Endothelial cell of umbilical vein (primary cell): ENCODE data around the gene USF1. TPM values are rescaled to one million over a fixed set of nuclear protein-coding genes. Genes with fewer than 3 reads are reported as not detected.

Source experiments
- BruUV-seq: library from RNA; stranded (reverse); fragments of 400-500 nt; replicated peaks from 2 replicates; lab custom pipeline; 2021; lab: Mats Ljungman, UMichigan
- CTCF ChIA-PET: fragments of 300-600, 350-600 bp; sonication (Branson Sonifier 250); formaldehyde crosslinking; loops from one replicate; lab custom pipeline; 2021; ENCODE audit warnings: antibody characterized with exemption, inconsistent platforms; lab: Charles Lee
- POLR2A ChIA-PET: fragments of 300-600, 350-600 bp; sonication (Branson Sonifier 250); formaldehyde crosslinking; loops from one replicate; lab custom pipeline; 2021; ENCODE audit warnings: antibody characterized with exemption, inconsistent platforms; lab: Charles Lee
- DNase-seq: peaks from one replicate; pipeline ENCODE4 v3.0.0-alpha.2; 2011; ENCODE audit warnings: low read depth, low spot score
- FAIRE-seq: peaks from 2 replicates; lab custom pipeline; 2011; peaks lifted over from hg19 to GRCh38; lab: Jason Lieb, UNC
- H2AFZ ChIP-seq: 2 replicates; pipeline ENCODE4 v1.6.0; 2012; ENCODE audit warnings: low read depth, low read length, control low read depth, inconsistent platforms
- H3K27ac ChIP-seq: 2 replicates; pipeline ENCODE4 v1.5.1; 2011; ENCODE audit warnings: low read depth, mild to moderate bottlenecking, control low read depth, low read length, moderate library complexity; ENCODE audit not compliant: insufficient read depth
- H3K27me3 ChIP-seq, 2 experiments: 2 replicates each; pipeline versions ENCODE4 v1.6.0 to v1.6.1; 2011; ENCODE audit warnings: low read length in 2 of 2, mixed read lengths in 1 of 2; ENCODE audit not compliant: control insufficient read depth in 2 of 2, insufficient read depth in 2 of 2
- H3K36me3 ChIP-seq, 2 experiments: 2 replicates in 1 of 2; 3 replicates in 1 of 2; pipeline ENCODE4 v1.5.1; 2011; ENCODE audit warnings: low read length in 2 of 2, mild to moderate bottlenecking in 1 of 2, moderate library complexity in 1 of 2; ENCODE audit not compliant: control insufficient read depth in 2 of 2, insufficient read depth in 2 of 2; ENCODE audit errors: extremely low read depth in 1 of 2
- H3K4me1 ChIP-seq: 3 replicates; pipeline ENCODE4 v1.5.1; 2011; ENCODE audit warnings: mild to moderate bottlenecking, low read length; ENCODE audit not compliant: control insufficient read depth, insufficient read depth; ENCODE audit errors: extremely low read depth
- H3K4me2 ChIP-seq: 2 replicates; pipeline ENCODE4 v1.6.1; 2011; ENCODE audit warnings: low read length, control low read depth, mixed read lengths; ENCODE audit not compliant: insufficient read depth
- H3K4me3 ChIP-seq, 3 experiments: fragments of 200-600 bp in 1 of 3; sonication (generic), shearing (Covaris generic) in 1 of 3; replicated peaks in 1 of 3; 2 replicates each; pipeline ENCODE4 v1.5.1; 2011 to 2016; ENCODE audit warnings: control low read depth in 3 of 3, low read length in 3 of 3, mild to moderate bottlenecking in 2 of 3, inconsistent platforms in 1 of 3, low read depth in 1 of 3, moderate library complexity in 1 of 3; ENCODE audit not compliant: insufficient read depth in 1 of 3
- H3K79me2 ChIP-seq: 2 replicates; pipeline ENCODE4 v1.6.0; 2012; ENCODE audit warnings: low read length, inconsistent platforms; ENCODE audit not compliant: control insufficient read depth, insufficient read depth
- H3K9ac ChIP-seq: replicated peaks from 2 replicates; pipeline ENCODE3; 2011; ENCODE audit warnings: low read length, control low read depth; ENCODE audit not compliant: insufficient read depth; ENCODE audit errors: extremely low read depth
- H3K9me1 ChIP-seq: replicated peaks from 3 replicates; pipeline ENCODE4 v1.6.0; 2011; ENCODE audit warnings: mild to moderate bottlenecking, low read length; ENCODE audit not compliant: control insufficient read depth, insufficient read depth; ENCODE audit errors: extremely low read depth
- H3K9me3 ChIP-seq: replicated peaks from 2 replicates; pipeline ENCODE4 v1.5.1; 2012; ENCODE audit warnings: low read length, inconsistent platforms; ENCODE audit not compliant: control insufficient read depth, insufficient read depth
- H4K20me1 ChIP-seq: replicated peaks from 2 replicates; pipeline ENCODE3; 2011; ENCODE audit warnings: mild to moderate bottlenecking, low read length; ENCODE audit not compliant: control insufficient read depth, insufficient read depth; ENCODE audit errors: extremely low read depth
- CTCF ChIP-seq, 2 donors: IDR thresholded peaks; 1 replicate in 1 of 2; 2 replicates in 1 of 2; pipeline ENCODE4 v1.5.1; 2011; ENCODE audit warnings: low read length in 2 of 2, mild to moderate bottlenecking in 2 of 2, moderate library complexity in 2 of 2, control low read depth in 1 of 2, inconsistent platforms in 1 of 2, low read depth in 1 of 2; ENCODE audit not compliant: insufficient read depth in 1 of 2; ENCODE audit errors: extremely low read depth in 1 of 2
- EZH2 ChIP-seq: IDR thresholded peaks from 2 replicates; pipeline ENCODE4 v1.6.1; 2012; ENCODE audit warnings: borderline replicate concordance, low read depth, mild to moderate bottlenecking, moderate library complexity, low read length, inconsistent platforms; ENCODE audit not compliant: severe bottlenecking
- FOS ChIP-seq: IDR thresholded peaks from 2 replicates; pipeline ENCODE4 v1.6.1; 2011; ENCODE audit warnings: mild to moderate bottlenecking, low read length, moderate library complexity, borderline replicate concordance; ENCODE audit not compliant: insufficient read depth
- GATA2 ChIP-seq: IDR thresholded peaks from 2 replicates; pipeline ENCODE4 v1.7.0; 2011; ENCODE audit warnings: low read depth, mild to moderate bottlenecking, moderate library complexity, mixed read lengths, low read length; ENCODE audit not compliant: insufficient read length, insufficient read depth
- JUN ChIP-seq: IDR thresholded peaks from 2 replicates; pipeline ENCODE4 v1.6.1; 2011; ENCODE audit warnings: borderline replicate concordance, low read depth; ENCODE audit not compliant: insufficient read length, insufficient read depth
- MAX ChIP-seq: IDR thresholded peaks from 2 replicates; pipeline ENCODE4 v1.6.1; 2011; ENCODE audit not compliant: insufficient read depth, insufficient read length
- MYC ChIP-seq: IDR thresholded peaks from one replicate; pipeline ENCODE4 v1.6.1; 2011; ENCODE audit warnings: mild to moderate bottlenecking, low read depth, low read length
- POLR2A ChIP-seq: IDR thresholded peaks from 2 replicates; pipeline ENCODE4 v1.6.1; 2012; ENCODE audit warnings: low read depth, mild to moderate bottlenecking, control low read depth, low read length
- POLR2AphosphoS5 ChIP-seq: IDR thresholded peaks from 2 replicates; pipeline ENCODE4 v1.6.1; 2012; ENCODE audit warnings: low read depth, mild to moderate bottlenecking, control low read depth, low read length, moderate library complexity; ENCODE audit not compliant: insufficient read depth
- dilution Hi-C: fragments of 300-500 bp; cut with MboI; formaldehyde crosslinking; loops from one replicate; pipeline ENCODE4 v1.15.0; 2019; ENCODE audit warnings: low sequenced_read_pairs; ENCODE audit not compliant: extremely low pct_ligation_motif_present
- intact Hi-C: fragments of 100-400 bp; cut with micrococcal nuclease; formaldehyde crosslinking; loops from one replicate; pipeline ENCODE4 v1.10.0; 2022
- polyA plus RNA-seq, 4 experiments: library from polyadenylated mRNA; depleted of rRNA in 3 of 4; stranded (reverse) in 3 of 4; unstranded in 1 of 4; fragments of >200 nt; gene quantifications; 2 replicates each; pipeline versions ENCODE4 v1.2.1 to v1.2.3, GENCODE V29; 2011 to 2012; ENCODE audit warnings: missing spikeins in 1 of 4
- total RNA-seq: library from RNA; stranded (reverse); gene quantifications from 2 replicates; pipeline ENCODE4 v1.2.3, GENCODE V29; 2021

The USF1 gene
- total and polyA plus RNA-seq, 2 donors (not counting 3 experiments of a cell fraction or from before 2014, with no cell fraction given), result 53.4 to 56.7 TPM

GRCh38 chr1:161091093-161091492 is 45.3 kb upstream of the USF1 start:
- no peak for FAIRE-seq
- ChIA-PET CTCF (interaction anchor here (1.1 kb wide), 1 partner anchor 93 kb away, joined by 4 read pairs; no protein-coding TSS in a partner anchor), POLR2A (no interaction called here)
- no peaks in the 10 kb centered on the region for H3K79me2 ChIP-seq
- dilution Hi-C loops (no loop called here), intact Hi-C loops (no loop called here)
- DNase-seq, result no peak
- H3K36me3 ChIP-seq, result no peaks in the 10 kb centered on the region
- no peak overlapping the region for H3K4me3 ChIP-seq
- H3K27ac ChIP-seq, result no peak overlapping the region
- no peaks in the 10 kb centered on the region for H4K20me1 ChIP-seq
- no peak overlapping the region for H2AFZ ChIP-seq
- no TSS peak for BruUV-seq
- TF ChIP-seq MAX, result no peak
- no peaks in the 10 kb centered on the region for H3K27me3 ChIP-seq
- H3K9me1 ChIP-seq, result no peaks in the 10 kb centered on the region
- H3K9ac ChIP-seq, result no peak overlapping the region
- H3K4me2 ChIP-seq, result no peak overlapping the region
- H3K4me1 ChIP-seq, result no peaks in the 10 kb centered on the region
- no peaks in the 10 kb centered on the region for H3K9me3 ChIP-seq

GRCh38 chr1:161090617-161091016 is 44.8 kb upstream of the USF1 start:
- DNase-seq (no peak), FAIRE-seq (no peak)
- Histone ChIP-seq H4K20me1 (no peaks in the 10 kb centered on the region), H3K27ac (no peak overlapping the region), H3K4me2 (no peak overlapping the region), H3K36me3 (no peaks in the 10 kb centered on the region), H3K4me1 (no peaks in the 10 kb centered on the region), H2AFZ (no peak overlapping the region), H3K79me2 (no peaks in the 10 kb centered on the region), H3K9me3 (no peaks in the 10 kb centered on the region), H3K4me3 (no peak overlapping the region), H3K27me3 (no peaks in the 10 kb centered on the region), H3K9me1 (no peaks in the 10 kb centered on the region), H3K9ac (no peak overlapping the region)
- ChIA-PET CTCF (interaction anchor here (1.1 kb wide), 1 partner anchor 93 kb away, joined by 4 read pairs; no protein-coding TSS in a partner anchor), POLR2A (no interaction called here)
- BruUV-seq, result no TSS peak
- dilution Hi-C loops, result no loop called here
- TF ChIP-seq CTCF (IDR thresholded peaks at IDR 0.05; ENCODE audit: extremely low read depth in 1 of 2, insufficient read depth in 1 of 2, low read depth in 1 of 2, low read length in 2 of 2) (no peak), MAX (no peak), POLR2AphosphoS5 (no peak), FOS (no peak), MYC (no peak), JUN (no peak), GATA2 (no peak), EZH2 (no peak), POLR2A (no peak)
- intact Hi-C loops, result no loop called here
